Body of pancreas (tissue), 4 donors: ENCODE results near the gene PFKFB4.

Experiments used
- POLR2A ChIP-seq, 3 donors: fragments of 450-650 bp; IDR thresholded peaks; one replicate each; pipeline ENCODE4 v1.6.1; 2016; ENCODE audit warnings: antibody characterized with exemption in 3 of 3, mild to moderate bottlenecking in 2 of 3
- TF ChIP-seq, protein P1 (sequence below), 7 experiments: fragments of 450-650 bp in 4 of 7; fragments of 200-600 bp in 3 of 7; sonication (generic) in 3 of 7; IDR thresholded peaks; one replicate each; pipeline ENCODE4 v1.5.1; 2016 to 2019; ENCODE audit warnings: antibody characterized with exemption in 7 of 7

DNA sequence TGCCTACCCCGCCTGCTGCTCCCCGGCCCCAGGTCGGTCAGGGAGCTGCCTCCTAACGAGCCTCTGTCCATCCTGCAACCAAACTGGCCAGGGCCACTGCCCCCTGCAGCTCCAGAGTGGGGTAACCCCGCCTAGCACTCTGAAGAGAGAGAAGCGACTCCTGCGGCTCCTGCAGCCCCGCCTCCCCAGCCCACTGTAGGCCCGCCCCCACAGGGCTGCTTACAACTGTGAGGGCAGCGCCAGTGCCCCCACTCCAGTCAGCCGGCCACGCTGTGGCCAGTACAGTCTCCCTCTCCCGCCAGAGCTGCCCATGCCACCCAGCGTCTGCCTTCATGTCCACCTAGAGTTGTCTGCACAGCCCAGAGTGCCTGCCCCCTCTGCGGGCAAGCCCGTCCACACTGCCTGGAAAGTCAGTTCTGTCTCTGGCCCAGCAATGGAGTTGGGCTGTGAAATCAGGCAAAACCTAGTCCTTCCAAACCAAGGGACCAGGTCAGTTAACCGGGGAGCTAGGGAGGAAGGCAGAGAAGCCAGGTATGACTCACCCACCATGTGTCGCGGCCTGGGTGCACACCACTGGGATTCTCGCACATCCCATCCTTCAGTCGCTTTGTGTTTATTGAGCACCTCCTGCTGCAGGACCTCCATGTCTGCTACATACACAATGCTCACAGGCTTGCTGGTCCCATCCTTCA lies 4.6 kb upstream of the PFKFB4 start:
- TF ChIP-seq, protein P1, sequence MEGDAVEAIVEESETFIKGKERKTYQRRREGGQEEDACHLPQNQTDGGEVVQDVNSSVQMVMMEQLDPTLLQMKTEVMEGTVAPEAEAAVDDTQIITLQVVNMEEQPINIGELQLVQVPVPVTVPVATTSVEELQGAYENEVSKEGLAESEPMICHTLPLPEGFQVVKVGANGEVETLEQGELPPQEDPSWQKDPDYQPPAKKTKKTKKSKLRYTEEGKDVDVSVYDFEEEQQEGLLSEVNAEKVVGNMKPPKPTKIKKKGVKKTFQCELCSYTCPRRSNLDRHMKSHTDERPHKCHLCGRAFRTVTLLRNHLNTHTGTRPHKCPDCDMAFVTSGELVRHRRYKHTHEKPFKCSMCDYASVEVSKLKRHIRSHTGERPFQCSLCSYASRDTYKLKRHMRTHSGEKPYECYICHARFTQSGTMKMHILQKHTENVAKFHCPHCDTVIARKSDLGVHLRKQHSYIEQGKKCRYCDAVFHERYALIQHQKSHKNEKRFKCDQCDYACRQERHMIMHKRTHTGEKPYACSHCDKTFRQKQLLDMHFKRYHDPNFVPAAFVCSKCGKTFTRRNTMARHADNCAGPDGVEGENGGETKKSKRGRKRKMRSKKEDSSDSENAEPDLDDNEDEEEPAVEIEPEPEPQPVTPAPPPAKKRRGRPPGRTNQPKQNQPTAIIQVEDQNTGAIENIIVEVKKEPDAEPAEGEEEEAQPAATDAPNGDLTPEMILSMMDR (IDR thresholded peaks at IDR 0.05), result peak in 1 of 7 experiments; percentile 26
- TF ChIP-seq POLR2A (IDR thresholded peaks at IDR 0.05), result peak in 1 of 3 donors; percentile 23
